Right ventricle myocardium superior (tissue), 1 donor: ENCODE data around the gene ATP13A2. TPM values are rescaled to one million over a fixed set of nuclear protein-coding genes. Genes with fewer than 3 reads are reported as not detected.

ENCODE experiments used
- ATAC-seq: fragments of 200-7000 bp; cut with Tn5 transposase; one replicate; pipeline ENCODE4 v1.9.1; 2020; ENCODE audit warnings: mild to moderate bottlenecking; ENCODE audit not compliant: poor library complexity
- DNase-seq: peaks from one replicate; pipeline ENCODE4 v3.0.0-alpha.2; 2020
- intact Hi-C: fragments of 100-400 bp; cut with DNase I; formaldehyde crosslinking; loops from one replicate; pipeline ENCODE4 v1.11.2; 2022
- long read RNA-seq: library from polyadenylated mRNA; unstranded; transcript quantifications from one replicate; pipeline ENCODE4 v2.0.0, GENCODE V29; 2021
- total RNA-seq: library from RNA; stranded (reverse); fragmentation: NEBNext Ultra II Directional; extraction: Animal tissue kit (Norgen Biotek cat#: 25700); gene quantifications from one replicate; pipeline ENCODE4 v1.2.1, GENCODE V29; 2021
- donor health status: DM: no; HTN: yes; CAD: no; lungs with severe emphysema.

Gene ATP13A2, protein sequence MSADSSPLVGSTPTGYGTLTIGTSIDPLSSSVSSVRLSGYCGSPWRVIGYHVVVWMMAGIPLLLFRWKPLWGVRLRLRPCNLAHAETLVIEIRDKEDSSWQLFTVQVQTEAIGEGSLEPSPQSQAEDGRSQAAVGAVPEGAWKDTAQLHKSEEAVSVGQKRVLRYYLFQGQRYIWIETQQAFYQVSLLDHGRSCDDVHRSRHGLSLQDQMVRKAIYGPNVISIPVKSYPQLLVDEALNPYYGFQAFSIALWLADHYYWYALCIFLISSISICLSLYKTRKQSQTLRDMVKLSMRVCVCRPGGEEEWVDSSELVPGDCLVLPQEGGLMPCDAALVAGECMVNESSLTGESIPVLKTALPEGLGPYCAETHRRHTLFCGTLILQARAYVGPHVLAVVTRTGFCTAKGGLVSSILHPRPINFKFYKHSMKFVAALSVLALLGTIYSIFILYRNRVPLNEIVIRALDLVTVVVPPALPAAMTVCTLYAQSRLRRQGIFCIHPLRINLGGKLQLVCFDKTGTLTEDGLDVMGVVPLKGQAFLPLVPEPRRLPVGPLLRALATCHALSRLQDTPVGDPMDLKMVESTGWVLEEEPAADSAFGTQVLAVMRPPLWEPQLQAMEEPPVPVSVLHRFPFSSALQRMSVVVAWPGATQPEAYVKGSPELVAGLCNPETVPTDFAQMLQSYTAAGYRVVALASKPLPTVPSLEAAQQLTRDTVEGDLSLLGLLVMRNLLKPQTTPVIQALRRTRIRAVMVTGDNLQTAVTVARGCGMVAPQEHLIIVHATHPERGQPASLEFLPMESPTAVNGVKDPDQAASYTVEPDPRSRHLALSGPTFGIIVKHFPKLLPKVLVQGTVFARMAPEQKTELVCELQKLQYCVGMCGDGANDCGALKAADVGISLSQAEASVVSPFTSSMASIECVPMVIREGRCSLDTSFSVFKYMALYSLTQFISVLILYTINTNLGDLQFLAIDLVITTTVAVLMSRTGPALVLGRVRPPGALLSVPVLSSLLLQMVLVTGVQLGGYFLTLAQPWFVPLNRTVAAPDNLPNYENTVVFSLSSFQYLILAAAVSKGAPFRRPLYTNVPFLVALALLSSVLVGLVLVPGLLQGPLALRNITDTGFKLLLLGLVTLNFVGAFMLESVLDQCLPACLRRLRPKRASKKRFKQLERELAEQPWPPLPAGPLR
- total RNA-seq: 15.6 TPM
- long read RNA-seq, transcript ATP13A2-201 (29 exons, 3,840 nt): minor isoform, 5 of 48 reads
- long read RNA-seq, transcript ATP13A2-203 (29 exons, 3,981 nt): major isoform, 10 of 48 reads
- long read RNA-seq, partial matches to known transcripts: 18 of 48 reads
- long read RNA-seq, other reads (novel, unspliced or antisense): 15 of 48 reads

DNA sequence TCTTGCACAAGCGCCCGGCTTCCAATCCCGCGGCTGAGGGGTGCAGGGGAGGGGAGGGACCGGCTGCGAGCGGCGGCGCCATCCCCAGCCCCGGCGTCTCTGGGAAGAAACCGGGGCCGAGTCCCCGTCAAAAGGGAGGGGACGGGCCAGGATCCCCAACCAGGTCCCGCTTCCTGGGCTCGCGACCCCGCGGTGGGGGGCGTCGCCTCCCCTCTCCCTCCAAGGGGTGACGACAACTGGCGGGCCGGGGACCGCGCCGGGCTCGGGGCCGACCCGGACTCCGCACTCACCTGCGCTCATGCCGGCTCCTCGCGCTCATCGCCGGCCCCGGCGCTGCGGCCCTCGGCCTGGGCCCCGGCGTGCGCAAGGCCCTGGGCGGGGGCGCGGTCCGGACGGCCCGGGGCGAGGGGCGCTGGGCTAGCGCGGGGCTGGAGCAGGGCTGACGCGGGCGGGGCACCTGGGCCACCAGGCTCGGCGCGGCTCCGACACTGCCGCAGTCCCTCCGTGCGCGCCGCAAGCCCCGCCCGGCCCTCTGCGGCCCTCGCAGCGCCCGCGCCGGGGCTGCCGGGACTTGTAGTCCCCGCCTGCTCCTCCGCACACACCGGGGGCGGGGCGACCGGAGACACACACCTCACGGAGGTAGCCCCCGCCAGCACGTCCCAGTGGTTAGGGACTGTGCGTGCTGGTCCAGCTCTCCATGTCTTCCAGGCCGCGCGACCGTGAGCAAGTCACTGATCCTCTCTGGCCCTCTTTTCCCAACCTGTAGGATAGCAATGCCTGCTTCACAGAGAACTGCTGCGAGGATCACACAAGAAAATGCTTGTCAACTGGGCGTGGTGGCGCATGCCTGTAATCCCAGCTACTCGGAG lies at the start of gene ATP13A2:
ATP13A2 (minus strand) TSS at position 490 of the 869 bp plus-strand sequence; CDS start at position 300, 190 bp downstream.
- intact Hi-C loops: no loop called here
- peak; percentile 88 for DNase-seq
- peak; percentile 96 for ATAC-seq

DNA sequence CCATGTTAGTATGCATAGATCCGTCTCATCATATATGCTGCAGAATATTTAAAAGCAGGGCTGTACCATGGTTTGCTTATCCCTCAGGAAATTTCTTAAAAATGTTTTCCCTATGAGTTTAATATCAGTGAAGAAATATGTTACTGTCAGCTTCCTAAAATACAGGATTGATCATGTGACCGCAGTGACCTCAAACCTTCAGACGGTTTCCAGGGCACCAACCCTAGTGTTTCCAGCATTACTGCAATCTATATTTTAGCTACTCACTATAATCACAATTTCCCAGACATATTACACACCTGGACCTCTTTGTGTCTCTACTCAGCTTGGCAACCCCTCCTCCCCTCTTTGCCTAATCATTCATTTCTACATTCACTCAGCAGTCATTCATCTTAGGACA lies 49.8 kb upstream of the ATP13A2 start:
- DNase-seq (no peak), ATAC-seq (no peak)
- intact Hi-C loops: no loop called here

DNA sequence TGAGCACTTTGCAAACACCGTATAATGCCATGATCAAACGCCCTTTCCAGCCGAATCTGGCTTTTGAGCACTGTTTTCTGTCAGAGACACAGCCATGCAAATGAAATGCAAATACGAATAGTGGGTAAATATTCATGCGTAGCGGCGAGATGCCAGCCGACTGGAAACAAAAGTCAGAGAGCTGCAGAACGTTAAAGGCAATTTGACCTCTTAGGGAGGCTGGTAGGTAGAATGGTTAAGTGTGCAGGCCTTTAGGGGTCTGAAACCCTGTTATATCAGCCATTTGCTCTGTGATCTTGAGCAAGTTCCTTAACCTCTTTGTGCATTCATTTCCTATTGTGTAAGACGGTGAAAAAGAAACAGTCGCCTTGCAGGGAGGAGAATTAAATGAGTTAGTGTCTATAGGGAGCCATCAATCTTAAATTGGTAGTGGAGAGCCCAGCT lies 48.6 kb upstream of the ATP13A2 start:
- ATAC-seq (no peak), DNase-seq (no peak)
- intact Hi-C loops: no loop called here

DNA sequence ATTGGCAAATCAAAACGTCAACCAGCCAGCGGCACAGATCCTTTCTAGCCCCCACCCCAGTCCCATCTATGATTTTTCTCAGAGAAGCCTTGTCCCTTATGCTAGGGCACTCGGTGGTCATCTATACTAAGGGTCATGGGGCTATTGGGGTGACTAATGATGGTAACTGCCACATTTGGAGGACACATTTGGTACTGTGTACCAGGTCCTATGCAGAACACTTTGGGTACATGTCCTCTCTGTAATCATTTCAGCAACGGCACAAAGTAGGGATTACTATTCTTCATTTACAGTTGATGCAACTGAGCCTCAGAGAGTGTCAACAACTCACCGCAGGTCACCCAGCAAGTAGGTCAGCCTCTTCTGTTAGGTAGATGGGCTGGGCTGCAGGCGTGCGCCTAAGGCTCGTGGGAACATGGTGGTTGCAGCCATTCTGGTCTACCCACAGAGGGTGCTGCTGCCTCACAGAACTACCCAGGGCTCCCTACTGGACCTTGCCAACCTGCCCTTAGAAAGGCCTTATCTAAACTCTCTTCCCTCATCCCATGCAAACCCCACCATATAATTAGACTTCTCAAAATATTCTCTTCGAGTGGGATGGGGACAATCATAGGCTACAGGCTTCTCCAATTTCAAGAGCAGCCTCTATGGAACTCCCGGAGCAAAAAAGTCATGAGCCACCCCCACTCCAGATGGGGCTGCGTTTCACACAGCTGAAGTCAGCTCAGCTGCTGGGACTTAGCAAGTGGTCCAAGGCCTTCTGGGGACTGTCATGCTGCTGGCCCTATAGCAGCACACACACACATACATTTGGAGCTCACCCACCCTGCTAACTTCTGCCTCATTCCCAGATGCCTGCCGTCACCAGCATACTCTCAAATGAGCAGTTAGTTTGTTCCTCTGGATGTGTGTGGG lies 47.9 kb upstream of the ATP13A2 start:
- ATAC-seq (peak; percentile 92), DNase-seq (peak; percentile 73)
- intact Hi-C loops: loop anchor here (2.0 kb wide), 1 partner anchor 177 kb away; no protein-coding TSS in a partner anchor

DNA sequence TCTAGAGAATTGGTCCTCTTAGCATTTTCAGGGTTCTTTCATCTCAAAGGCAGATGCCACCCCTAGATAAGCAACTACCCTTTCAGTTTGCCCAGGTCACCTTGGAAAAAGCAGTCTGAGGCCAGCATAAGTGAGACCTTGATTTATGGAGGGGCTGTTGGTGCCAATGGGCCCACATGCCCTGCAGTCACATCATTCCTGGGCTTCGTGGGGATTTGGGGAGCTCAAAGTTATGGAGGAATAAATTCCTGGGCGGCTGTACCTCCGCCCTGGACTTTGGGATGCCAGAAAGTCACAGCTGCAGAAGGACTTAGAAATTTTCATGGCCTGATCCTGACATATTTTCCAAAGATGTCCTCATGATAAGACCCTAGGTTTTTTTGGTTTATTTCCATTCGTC lies 44.8 kb upstream of the ATP13A2 start:
- ATAC-seq (no peak), DNase-seq (no peak)
- intact Hi-C loops: no loop called here

DNA sequence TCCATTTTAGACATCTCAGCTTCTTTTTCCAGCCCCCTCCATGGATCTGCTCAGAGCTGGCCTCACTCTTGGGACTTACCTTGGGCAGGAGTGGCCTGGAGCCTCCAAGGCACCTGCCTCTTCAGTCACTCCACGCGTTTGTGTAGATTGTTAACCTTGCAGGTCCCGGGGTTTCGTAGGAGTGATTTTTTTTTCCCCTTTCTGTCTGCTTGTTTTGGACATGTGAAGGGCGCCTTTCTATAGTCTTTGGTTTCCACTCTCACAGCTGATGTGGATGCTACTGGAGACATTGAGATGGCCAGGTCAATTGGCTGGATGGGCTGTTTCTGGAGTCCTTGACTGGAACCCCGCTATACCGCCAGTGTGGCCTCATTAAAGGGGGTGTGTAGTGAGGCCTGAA lies 44.1 kb upstream of the ATP13A2 start:
- intact Hi-C loops: no loop called here

DNA sequence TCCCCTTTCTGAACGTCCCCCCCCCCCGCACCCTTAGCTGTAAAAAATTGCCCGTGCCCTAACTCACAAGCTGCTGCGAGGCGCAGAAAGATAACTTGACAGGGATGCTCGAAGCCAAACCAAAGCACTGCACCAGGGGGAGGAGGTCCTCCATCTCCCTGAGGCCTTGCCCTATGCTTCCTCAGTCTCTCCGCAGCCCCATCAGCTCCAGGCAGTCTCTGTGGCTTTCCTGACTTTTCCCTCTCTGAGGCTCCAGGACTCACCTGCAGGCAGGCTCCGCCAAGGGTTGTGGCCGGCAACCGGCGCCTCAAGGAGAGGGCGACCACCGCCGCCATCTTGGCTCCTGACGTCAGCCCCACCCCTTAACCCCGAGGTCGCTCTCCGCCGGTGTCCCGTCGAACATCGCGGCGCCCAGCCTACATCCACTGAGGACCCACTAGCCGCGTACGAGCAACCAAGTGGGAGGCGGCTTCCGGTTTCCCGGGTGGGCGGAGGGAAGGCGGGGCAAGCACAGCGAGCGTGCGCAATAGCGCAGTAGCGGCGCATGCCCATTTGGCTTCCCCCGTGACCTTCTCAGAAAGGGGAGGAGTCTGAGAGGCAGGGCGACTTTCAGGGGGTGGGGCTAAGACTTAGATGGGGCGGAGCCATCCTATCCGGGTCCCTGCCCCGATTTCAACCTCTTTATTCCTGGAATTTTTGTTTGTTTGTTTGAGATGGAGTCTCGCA lies 42.1 kb upstream of the ATP13A2 start, which contains the start of gene SDHB:
SDHB (minus strand) TSS at position 348 of the 726 bp plus-strand sequence; CDS start at position 335, 13 bp downstream.
- DNase-seq (peak; percentile 99), ATAC-seq (peak; percentile 98)
- intact Hi-C loops: no loop called here

More for the DNA sequence above, 44.1 kb upstream of the ATP13A2 start:
- DNase-seq (no peak), ATAC-seq (no peak)

DNA sequence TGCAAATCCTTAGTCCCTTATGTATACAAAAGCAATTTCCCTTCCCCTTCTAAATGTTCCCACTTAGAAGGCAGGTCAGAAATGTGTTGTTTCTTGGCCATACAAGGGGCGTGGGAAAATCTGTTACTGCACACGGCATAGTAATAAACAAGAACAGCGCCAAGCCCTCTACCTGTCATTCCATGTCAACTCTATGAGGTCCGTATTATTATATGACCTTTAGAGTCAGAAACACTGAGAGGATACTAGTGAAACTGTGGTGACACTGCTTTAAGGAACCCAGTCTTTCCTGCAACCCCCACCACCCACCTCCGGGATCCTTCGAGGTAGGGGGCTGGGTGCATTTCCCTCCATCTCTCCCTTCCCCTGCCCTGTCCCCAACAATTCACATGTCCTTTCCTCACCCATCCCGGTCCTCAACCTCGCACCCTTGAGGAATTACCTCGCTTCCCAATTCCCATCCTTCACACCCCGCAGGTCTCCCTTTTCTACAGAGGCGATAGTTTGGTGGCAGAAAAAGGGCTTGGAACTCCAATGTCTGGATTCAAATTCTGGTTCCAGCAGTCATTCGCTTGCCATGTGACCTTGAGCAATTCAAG lies 41.5 kb upstream of the ATP13A2 start:
- DNase-seq (no peak), ATAC-seq (no peak)
- intact Hi-C loops: no loop called here

DNA sequence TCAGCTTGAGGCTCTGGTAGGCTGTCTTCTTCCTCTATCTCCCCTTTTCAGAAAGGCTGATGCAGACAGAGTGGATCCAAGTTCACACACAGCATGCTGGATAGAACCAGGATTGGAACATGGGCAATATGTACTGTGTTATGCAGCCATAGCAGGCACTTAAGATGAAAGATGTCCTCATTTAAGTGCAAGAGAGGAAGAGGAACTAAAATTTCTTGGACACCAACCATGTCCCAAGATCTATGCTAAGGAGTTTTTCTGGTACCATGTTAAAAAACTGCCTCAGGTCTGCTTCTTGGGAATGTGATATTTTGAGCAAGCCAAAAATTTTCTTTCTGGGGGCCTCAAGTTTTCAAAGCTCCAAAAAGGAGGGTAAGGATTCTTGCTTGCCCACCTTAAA lies 40.9 kb upstream of the ATP13A2 start:
- ATAC-seq (no peak), DNase-seq (no peak)
- intact Hi-C loops: no loop called here

DNA sequence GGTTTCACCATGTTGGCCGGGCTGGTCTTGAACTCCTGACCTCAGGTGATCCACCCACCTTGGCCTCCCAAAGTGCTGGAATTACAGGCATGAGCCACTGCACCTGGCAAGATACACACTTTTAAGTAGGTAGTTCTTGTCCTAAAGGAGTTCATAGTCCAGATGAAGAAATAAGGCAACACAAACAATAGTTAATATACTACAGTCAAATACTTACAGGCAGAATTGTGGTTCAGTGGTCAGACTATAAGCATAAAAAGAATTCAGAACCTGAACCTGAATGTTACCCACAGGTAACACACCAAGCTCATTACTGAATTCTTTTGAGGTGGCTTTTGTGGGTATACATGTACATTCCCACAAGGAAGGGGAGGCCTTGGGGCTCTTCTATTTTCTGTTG lies 40.3 kb upstream of the ATP13A2 start:
- intact Hi-C loops: no loop called here
- no peak for DNase-seq
- ATAC-seq: no peak

DNA sequence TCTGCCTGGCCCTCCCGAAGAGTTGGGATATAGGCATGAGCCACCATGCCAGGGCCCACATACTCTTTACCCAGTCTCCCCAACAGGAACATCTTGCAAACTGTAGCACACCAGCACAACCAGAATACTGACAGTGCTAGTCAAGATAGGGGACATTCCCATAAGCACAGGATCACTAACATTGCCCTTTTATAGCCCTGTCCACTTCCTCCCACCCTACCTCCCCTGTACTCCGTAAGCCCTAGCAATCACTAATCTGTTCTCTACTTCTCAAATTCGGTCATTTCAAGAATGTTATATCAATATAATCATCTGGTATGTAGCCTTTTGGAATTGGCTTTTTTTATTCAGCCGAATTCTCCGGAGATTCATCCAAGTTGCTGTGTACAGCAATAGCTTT lies 36.2 kb upstream of the ATP13A2 start:
- intact Hi-C loops: loop anchor here (5.0 kb wide), 1 partner anchor 86 kb away; no protein-coding TSS in a partner anchor
- DNase-seq (no peak), ATAC-seq (no peak)

DNA sequence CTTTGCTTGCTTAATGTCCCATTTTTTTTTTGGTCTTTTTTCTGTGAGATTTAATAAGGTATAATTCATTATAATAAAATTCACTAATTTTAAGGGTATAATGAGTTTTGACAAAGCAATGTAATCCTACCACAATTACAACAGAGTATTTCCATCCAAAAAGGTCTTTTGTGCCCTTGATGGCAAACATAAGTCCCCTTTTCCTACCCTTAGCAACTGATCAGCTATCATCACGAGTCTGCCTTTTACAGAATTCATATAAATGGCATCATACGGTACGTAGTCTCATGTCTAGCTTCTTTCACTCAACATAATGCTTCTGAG lies 34.6 kb upstream of the ATP13A2 start:
- DNase-seq (no peak), ATAC-seq (no peak)
- intact Hi-C loops: loop anchor here (5.0 kb wide), 1 partner anchor 84 kb away; no protein-coding TSS in a partner anchor

DNA sequence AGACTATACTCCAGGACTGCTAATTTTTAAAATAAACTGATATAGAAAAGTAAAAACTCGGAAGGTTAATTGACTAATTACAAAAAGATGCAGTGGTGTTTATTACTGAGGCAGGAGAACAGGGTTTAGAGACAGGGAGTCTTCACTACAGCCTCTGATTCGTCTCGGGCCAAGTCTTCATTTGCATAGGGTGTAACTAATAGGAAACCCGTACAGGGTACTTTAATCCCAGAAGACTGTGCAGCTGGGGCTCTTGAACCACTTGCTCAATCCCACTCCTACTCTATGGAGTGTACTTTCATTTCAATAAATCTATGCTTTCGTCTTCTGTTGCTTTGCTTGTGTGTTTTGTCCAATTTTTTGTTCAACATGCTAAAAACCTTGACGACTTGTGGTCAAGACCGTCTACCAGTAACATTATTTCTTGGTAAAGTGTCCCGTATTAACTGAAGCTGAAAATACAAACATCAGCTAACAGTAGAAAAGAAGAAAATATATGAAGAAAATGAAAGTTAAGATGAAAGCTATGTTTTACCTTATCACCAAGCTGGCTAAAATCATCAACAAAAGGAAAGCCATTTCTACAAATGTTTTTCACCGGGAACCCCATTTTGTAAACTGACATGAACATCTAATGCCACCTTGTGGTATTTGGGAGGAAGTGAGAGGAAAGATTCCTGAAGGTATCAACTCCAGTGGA lies 34.1 kb upstream of the ATP13A2 start:
- DNase-seq: no peak
- intact Hi-C loops: loop anchor here (5.0 kb wide), 1 partner anchor 83 kb away; no protein-coding TSS in a partner anchor
- peak; percentile 67 for ATAC-seq

DNA sequence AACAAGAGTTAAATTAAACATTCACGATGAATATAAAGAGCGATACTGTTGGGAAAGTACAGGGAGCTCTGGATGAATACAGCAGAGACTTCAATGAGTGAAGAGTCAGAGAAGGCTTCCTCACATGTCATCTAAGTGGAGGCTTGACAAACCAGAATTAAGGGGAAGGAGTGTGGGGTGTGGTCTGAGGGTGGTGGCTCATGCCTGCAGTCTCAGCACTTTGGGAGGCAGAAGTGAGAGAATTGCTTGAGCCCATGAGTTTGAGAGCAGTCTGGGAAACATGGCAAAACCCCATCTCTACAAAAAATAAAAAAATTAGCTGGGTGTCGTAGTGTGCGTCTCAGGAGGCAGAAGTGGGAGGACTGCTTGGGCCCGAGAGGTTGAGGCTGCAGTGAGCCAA lies 33.4 kb upstream of the ATP13A2 start:
- intact Hi-C loops: loop anchor here (5.0 kb wide), 1 partner anchor 83 kb away; no protein-coding TSS in a partner anchor
- peak; percentile 66 for ATAC-seq
- DNase-seq: no peak

DNA sequence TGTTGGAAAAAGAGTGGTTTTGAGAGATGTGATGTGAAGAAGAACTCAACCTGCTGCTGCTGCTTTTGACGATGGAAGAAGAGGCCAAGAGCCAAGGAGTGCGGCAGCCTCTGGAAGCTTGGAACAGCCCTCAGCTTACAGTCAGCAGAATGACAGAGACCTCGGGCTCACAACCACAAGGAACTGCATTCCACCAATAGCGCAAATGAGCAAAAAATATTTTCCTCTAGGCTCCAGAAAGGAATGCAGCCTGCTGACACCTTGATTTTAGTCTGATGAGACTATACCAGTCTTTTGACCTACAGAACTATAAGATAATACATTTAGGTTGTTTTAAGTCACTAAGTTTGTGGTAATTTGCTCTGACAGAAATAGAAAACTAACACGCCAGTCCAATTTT lies 31.9 kb upstream of the ATP13A2 start:
- ATAC-seq (no peak), DNase-seq (no peak)
- intact Hi-C loops: no loop called here
